GM19397 (cell line): ENCODE measurements around the gene ASPRV1.

Source experiments
- ATAC-seq: cut with Tn5 transposase; IDR thresholded peaks from one replicate; pipeline ENCODE4 v1.9.1; 2021; ENCODE audit warnings: mild to moderate bottlenecking, moderate library complexity; ENCODE audit not compliant: unreplicated experiment

Gene ASPRV1

GRCh38 chr2:69943843-69944525, 17.4 kb downstream of the ASPRV1 start:
- ATAC-seq, result no peak

GRCh38 chr2:69943000-69943842, 18.2 kb downstream of the ASPRV1 start:
- ATAC-seq, result no peak

DNA sequence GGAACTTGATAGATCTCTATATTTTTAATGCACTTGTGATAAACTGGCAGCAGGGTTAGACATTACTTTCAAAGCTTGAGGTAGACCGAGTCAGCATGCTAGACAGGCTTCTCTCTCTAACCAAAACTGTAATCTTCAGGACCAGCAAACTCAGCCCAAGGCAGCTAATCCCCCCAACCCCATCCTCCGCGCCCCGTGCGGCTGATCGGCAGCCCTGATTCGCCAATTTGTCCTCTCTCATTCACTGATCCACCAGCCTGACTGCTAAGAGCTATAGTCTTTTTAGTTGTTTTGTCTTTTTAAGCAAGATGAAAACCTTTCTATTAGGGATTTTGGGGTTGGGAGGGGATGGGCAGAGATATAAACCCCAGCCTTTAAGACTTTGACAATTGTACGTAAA, 20.7 kb downstream of the ASPRV1 start:
- no peak for ATAC-seq

- ATAC-seq, result no peak
Measured at GRCh38 chr2:69939722-69940121, 21.7 kb downstream of the ASPRV1 start.

- ATAC-seq, result no peak
Measured at GRCh38 chr2:69937968-69938367, 23.5 kb downstream of the ASPRV1 start.

- no peak for ATAC-seq
Measured at GRCh38 chr2:69936906-69937305, 24.5 kb downstream of the ASPRV1 start.

GRCh38 chr2:69935011-69935410, 26.4 kb downstream of the ASPRV1 start:
- ATAC-seq, result no peak

DNA sequence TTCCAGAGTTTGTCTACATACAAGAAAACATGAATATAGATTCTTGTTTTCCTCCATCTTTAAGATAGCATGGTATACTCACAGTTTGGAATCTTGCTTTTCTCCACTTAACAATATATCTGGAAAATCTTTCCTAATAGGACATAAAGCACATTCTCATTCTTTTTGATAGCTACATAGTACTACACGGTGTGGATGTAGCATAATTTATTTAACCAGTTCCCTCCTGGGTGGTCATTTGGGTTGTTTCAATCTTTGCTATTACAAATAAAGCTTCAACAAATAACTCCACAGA, 26.9 kb downstream of the ASPRV1 start:
- no peak for ATAC-seq

- ATAC-seq, result no peak
Measured at GRCh38 chr2:69933839-69934613, 27.4 kb downstream of the ASPRV1 start.

- no peak for ATAC-seq
Measured at GRCh38 chr2:69933254-69933828, 28.1 kb downstream of the ASPRV1 start.

DNA sequence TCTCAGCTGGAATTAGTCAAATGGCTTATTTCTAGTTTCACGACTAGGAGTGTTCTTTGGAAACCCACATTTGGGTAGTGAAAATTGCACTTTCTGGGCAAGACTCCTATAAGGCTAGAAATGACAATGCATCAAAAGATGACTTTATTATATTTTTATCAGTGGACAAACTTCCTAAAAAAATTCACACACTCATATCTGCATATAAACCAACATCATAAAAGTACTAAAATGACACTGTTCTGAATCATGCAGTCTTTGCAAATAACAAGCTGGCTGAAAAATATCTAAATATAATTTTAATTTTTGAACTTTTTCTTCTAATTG, 28.9 kb downstream of the ASPRV1 start:
- no peak for ATAC-seq

DNA sequence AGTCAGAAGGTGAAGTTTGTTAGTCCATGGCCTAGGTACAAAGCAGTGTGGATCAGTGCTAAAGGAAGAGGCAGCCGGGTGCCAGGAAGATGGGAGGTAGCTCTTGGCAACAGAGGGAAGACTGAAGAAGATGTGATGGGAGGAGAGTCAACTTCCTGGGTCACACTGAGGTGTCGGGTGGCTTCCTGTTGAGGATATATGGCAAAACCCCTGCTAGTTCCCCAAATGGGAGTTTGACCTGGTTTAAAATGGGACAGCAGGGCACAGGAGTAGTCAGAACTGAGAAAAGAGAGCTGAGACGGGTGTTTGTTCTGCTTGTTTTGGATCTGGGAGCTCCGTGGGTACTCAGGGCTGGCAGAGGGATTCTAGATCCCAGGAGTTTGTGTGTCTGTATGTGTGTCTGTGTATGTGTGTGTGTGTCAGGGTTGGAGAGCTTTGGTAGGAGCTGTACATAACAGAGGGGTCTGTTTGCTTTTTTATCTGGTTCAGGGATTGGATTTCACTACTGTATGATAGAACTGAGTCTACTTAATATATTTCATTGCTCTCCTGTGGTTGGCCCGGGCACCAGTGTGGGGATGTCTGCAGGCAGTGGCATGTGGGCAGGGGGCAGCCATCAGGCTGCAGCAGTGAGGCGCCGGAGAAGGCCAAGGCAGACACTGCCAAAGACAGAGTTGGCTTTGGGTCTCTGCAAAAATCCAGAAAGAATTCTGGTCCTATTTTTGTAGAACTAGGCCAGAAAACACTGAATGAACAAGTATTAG, 29.4 kb downstream of the ASPRV1 start:
- ATAC-seq, result no peak

DNA sequence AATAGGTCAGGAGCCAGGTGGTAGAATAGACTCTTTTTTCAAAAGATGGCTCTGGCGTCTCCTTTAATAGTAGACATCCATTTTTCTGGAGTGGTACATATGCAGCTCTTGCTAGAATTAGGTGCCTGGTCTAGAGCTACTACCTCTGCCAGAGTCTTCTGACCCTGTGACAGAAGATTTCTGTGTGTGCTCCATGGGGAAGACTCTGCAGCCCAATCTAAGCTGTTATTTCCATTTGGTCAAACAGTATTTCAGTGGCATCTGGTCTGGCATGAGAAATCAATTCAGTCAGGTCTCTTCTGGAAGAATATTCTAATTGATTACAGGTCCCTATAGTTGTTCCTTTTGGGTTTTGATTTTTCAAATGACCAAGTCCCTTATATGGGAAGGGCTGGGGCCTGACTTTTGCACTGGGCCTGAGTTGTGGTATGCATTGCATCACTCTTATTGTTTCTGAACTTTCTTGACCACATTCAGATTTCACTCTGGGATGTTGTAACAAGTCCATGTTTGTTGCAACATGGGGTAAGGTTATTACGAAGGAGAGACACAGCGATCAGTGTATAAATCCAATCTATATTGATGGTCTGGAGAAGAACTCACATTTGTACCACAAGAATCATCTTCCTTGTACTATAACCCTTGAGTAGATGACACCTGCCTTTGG, 34.4 kb downstream of the ASPRV1 start:
- no peak for ATAC-seq

GRCh38 chr2:69923116-69923515, 38.3 kb downstream of the ASPRV1 start:
- no peak for ATAC-seq

GRCh38 chr2:69918401-69918800, 43.0 kb downstream of the ASPRV1 start:
- no peak for ATAC-seq

DNA sequence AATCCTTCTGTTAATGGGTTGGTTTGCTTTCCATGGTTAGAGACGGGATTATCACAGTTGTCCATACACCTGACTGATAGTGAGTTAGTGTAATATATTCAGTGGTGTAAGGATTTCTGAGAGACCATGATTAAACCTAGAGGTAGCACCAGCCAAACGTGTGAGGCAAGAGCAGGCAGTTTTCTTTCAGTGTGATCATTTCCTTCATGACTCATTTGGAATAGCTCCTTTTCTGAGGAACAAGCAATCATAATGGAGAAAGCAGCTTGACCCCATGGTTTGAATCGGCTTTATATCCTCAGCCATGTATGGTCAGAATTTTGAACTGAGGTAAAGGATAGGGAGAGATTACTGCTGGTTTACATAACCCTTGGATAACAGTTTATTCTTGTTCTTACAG, 43.6 kb downstream of the ASPRV1 start:
- ATAC-seq, result no peak

GRCh38 chr2:69916106-69916505, 45.3 kb downstream of the ASPRV1 start:
- ATAC-seq, result no peak

DNA sequence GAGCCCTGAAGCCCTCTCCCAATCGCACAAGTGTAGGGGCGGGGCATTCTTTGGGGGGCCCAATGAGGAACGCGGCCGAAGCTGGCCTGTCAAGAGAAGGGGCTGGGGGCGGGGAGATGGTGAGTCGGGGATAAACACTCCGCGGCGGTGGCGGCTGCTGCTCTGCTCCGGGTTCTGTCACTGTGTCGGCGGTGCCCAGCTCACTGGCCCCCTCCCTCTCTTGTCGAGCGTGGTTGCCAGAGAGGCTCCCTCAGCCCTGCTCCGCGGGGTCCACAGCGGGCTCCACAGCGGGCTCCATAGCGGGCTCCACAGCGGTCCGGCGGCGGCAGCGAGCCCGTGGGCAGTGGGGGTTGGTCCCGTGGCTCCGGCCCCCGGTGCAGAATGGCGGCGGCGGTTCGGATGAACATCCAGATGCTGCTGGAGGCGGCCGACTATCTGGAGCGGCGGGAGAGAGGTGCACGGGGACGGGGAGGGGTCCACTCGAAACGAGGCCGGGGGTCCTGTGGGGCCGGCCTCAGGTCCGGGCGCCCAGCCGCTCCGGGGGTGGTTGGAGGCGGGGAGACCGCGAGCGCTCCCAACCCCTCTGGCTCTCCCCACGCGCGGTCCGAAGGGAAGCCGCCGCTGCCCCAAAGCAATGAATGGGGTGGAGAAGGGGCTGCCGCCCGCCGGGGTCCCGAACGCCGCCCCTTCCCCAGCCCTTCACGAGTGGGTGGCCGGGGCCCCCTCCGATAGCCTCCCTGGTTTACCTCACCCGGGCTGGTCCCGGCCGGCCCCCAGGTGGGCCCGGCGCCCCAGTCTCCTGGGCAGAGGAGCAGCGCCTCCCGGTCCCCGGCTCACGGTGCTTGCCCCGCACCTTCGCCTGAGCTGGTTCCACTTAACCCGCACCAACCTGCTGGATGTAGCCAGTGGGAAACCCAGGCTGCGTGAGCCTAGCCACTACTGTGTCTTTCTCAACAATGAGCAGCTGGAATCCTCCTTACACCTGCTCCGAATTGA, 46.2 kb downstream of the ASPRV1 start, which contains the start of gene MXD1:
MXD1 (plus strand) TSS at position 160 of the 996 bp plus-strand sequence; CDS start at position 382, 222 bp downstream.
- no peak for ATAC-seq
